Activated CD8-positive, alpha-beta memory T cell treated with anti-CD3 and anti-CD28 coated beads, Interleukin-2, amount 50 U/mL, for 48 hours (primary cell): ENCODE measurements around the gene SELENOW.
"Not testable (repeated sequence)": the region's sequence is repeated elsewhere in the genome, so short reads cannot be mapped to it uniquely, and the experiment has no call there.

Experiments used
- DNase-seq: peaks from one replicate; pipeline ENCODE4 v3.0.0-alpha.2; 2020

SELENOW gene

GRCh38 chr19:47756953-47757608 is 21.4 kb upstream of the SELENOW start:
- no peak for DNase-seq

GRCh38 chr19:47757617-47758442 is 20.7 kb upstream of the SELENOW start:
- no peak for DNase-seq

- no peak for DNase-seq
Observed at GRCh38 chr19:47758443-47758804, 20.1 kb upstream of the SELENOW start.

- no peak for DNase-seq
Observed at GRCh38 chr19:47760632-47760999, 17.9 kb upstream of the SELENOW start.

- no peak for DNase-seq
Observed at GRCh38 chr19:47761566-47761965, 16.9 kb upstream of the SELENOW start.

- DNase-seq = no peak
Observed at GRCh38 chr19:47762151-47762550, 16.4 kb upstream of the SELENOW start.

- DNase-seq = no peak
Observed at GRCh38 chr19:47762615-47763308, 15.7 kb upstream of the SELENOW start.

- not testable (repeated sequence) for DNase-seq
Observed at GRCh38 chr19:47764705-47765104, 13.8 kb upstream of the SELENOW start.

GRCh38 chr19:47765523-47766358 is 12.8 kb upstream of the SELENOW start:
- DNase-seq = no peak

GRCh38 chr19:47766359-47766620 is 12.2 kb upstream of the SELENOW start:
- DNase-seq = no peak

GRCh38 chr19:47766670-47767069 is 11.8 kb upstream of the SELENOW start:
- no peak for DNase-seq

GRCh38 chr19:47767349-47767748 is 11.2 kb upstream of the SELENOW start:
- DNase-seq = no peak

- DNase-seq = no peak
Observed at GRCh38 chr19:47768604-47769003, 9.9 kb upstream of the SELENOW start.

GRCh38 chr19:47769534-47769933 is 9.0 kb upstream of the SELENOW start:
- no peak for DNase-seq

- DNase-seq = not testable (repeated sequence)
Observed at GRCh38 chr19:47771291-47771690, 7.2 kb upstream of the SELENOW start.

GRCh38 chr19:47776568-47776967 is 1.9 kb upstream of the SELENOW start:
- DNase-seq = no peak

GRCh38 chr19:47777245-47778048 is 1.1 kb upstream of the SELENOW start:
- not testable (repeated sequence) for DNase-seq

GRCh38 chr19:47778954-47779351 is 450 bp downstream of the SELENOW start:
- DNase-seq = no peak

GRCh38 chr19:47779524-47780214 is 1.2 kb downstream of the SELENOW start:
- no peak for DNase-seq

GRCh38 chr19:47780215-47780551 is 1.7 kb downstream of the SELENOW start:
- DNase-seq = no peak

GRCh38 chr19:47781590-47782262 is 3.2 kb downstream of the SELENOW start:
- no peak for DNase-seq
